Tibial nerve (tissue), 4 donors: Measurements from ENCODE around the gene ZNF143. TPM values are rescaled to one million over a fixed set of nuclear protein-coding genes. Genes with fewer than 3 reads are reported as not detected.

Experiments used
- DNase-seq, 2 donors: peaks; one replicate each; pipeline ENCODE4 v3.0.0-alpha.2; 2019; ENCODE audit warnings: low spot score in 2 of 2
- H3K27ac ChIP-seq, 4 donors: fragments of 200-600 bp; sonication (generic) in 3 of 4; one replicate each; pipeline ENCODE4 v1.5.1; 2017 to 2019; ENCODE audit warnings: mild to moderate bottlenecking in 1 of 4
- H3K27me3 ChIP-seq, 2 donors: fragments of 200-600 bp; sonication (generic) in 1 of 2; one replicate each; pipeline versions ENCODE4 v1.5.1 to v1.6.0; 2017 to 2019
- H3K36me3 ChIP-seq, 3 donors: fragments of 200-600 bp; sonication (generic); one replicate each; pipeline ENCODE4 v1.5.1; 2018 to 2019
- H3K4me1 ChIP-seq, 4 donors: fragments of 200-600 bp; sonication (generic) in 3 of 4; one replicate each; pipeline ENCODE4 v1.5.1; 2017 to 2019
- H3K4me3 ChIP-seq, 4 donors: fragments of 200-600 bp; sonication (generic) in 3 of 4; one replicate each; pipeline ENCODE4 v1.5.1; 2017 to 2019; ENCODE audit warnings: mild to moderate bottlenecking in 1 of 4, moderate library complexity in 1 of 4
- H3K9me3 ChIP-seq, 4 donors: fragments of 200-600 bp; sonication (generic) in 3 of 4; one replicate each; pipeline ENCODE4 v1.5.1; 2017 to 2019
- EP300 ChIP-seq, 2 donors: sonication (generic); formaldehyde crosslinking; IDR thresholded peaks; one replicate each; pipeline ENCODE4 v1.6.1; 2017; ENCODE audit warnings: antibody characterized with exemption in 2 of 2, mild to moderate bottlenecking in 1 of 2
- POLR2A ChIP-seq, 2 donors: fragments of 450-650 bp; IDR thresholded peaks; one replicate each; pipeline ENCODE4 v1.6.1; 2017; ENCODE audit warnings: antibody characterized with exemption in 2 of 2, mild to moderate bottlenecking in 2 of 2, moderate library complexity in 2 of 2
- WGBS, 2 donors: methylation state at CpG; one replicate each; pipeline ENCODE4 v1.1.5; 2018; 5-methylcytosine and 5-hydroxymethylcytosine counted together
- total RNA-seq, 4 donors: library from RNA; depleted of rRNA; stranded (reverse); fragments of >200 nt; gene quantifications; one replicate each; pipeline ENCODE4 v1.1.0, GENCODE V29; 2016
- TF ChIP-seq, protein P1 (sequence below), 5 experiments: fragments of 200-600 bp in 3 of 5; fragments of 450-650 bp in 2 of 5; sonication (generic) in 3 of 5; IDR thresholded peaks; one replicate each; pipeline ENCODE4 v1.5.1; 2016 to 2019; ENCODE audit warnings: antibody characterized with exemption in 5 of 5, mild to moderate bottlenecking in 3 of 5, moderate library complexity in 2 of 5

Gene ZNF143
- total RNA-seq, 4 donors from 2014 or later = 14.0 to 40.9 (median 23.8) TPM

DNA sequence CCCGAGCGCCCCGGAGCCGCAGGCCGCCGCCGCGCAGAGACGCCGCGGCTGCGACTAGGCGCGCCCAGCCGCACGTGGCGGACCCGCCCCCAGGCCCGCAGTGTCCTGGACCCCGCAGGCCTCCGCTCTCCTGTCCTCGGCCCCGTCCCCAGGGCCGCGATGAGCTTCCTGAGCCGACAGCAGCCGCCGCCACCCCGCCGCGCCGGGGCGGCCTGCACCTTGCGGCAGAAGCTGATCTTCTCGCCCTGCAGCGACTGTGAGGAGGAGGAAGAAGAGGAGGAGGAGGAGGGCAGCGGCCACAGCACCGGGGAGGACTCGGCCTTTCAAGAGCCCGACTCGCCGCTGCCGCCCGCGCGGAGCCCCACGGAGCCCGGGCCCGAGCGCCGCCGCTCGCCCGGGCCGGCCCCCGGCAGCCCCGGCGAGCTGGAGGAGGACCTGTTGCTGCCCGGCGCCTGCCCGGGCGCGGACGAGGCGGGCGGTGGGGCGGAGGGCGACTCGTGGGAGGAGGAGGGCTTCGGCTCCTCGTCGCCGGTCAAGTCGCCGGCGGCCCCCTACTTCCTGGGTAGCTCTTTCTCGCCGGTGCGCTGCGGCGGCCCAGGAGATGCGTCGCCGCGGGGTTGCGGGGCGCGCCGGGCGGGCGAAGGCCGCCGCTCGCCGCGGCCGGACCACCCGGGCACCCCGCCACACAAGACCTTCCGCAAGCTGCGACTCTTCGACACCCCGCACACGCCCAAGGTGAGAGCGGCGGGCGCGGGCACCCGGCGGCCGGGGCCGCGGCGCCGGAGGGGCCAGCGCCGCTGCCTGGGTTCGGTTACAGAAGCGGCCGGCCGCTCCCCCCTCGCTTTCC, 113.2 kb downstream of the ZNF143 start:
- no peaks in the 10 kb centered on the region for H3K27me3 ChIP-seq
- H3K4me1 ChIP-seq = peaks cover 0 to 57% (median 27%) of the 10 kb centered on the region in 4 donors
- H3K36me3 ChIP-seq = no peaks in the 10 kb centered on the region
- no peaks in the 10 kb centered on the region for H3K9me3 ChIP-seq
- no peak for TF ChIP-seq EP300 (IDR thresholded peaks at IDR 0.05)
- TF ChIP-seq POLR2A (IDR thresholded peaks at IDR 0.05) = no peak
- TF ChIP-seq, protein P1, sequence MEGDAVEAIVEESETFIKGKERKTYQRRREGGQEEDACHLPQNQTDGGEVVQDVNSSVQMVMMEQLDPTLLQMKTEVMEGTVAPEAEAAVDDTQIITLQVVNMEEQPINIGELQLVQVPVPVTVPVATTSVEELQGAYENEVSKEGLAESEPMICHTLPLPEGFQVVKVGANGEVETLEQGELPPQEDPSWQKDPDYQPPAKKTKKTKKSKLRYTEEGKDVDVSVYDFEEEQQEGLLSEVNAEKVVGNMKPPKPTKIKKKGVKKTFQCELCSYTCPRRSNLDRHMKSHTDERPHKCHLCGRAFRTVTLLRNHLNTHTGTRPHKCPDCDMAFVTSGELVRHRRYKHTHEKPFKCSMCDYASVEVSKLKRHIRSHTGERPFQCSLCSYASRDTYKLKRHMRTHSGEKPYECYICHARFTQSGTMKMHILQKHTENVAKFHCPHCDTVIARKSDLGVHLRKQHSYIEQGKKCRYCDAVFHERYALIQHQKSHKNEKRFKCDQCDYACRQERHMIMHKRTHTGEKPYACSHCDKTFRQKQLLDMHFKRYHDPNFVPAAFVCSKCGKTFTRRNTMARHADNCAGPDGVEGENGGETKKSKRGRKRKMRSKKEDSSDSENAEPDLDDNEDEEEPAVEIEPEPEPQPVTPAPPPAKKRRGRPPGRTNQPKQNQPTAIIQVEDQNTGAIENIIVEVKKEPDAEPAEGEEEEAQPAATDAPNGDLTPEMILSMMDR (IDR thresholded peaks at IDR 0.05) = no peak
- DNase-seq = no peak
- peak overlapping the region; percentile 63 to 96 (median 94) for H3K27ac ChIP-seq
- 0 to 1% methylated on average over 18 to 77 of the region's 122 CpGs for WGBS, 2 donors
- peak overlapping the region; percentile 53 to 95 (median 69) for H3K4me3 ChIP-seq

DNA sequence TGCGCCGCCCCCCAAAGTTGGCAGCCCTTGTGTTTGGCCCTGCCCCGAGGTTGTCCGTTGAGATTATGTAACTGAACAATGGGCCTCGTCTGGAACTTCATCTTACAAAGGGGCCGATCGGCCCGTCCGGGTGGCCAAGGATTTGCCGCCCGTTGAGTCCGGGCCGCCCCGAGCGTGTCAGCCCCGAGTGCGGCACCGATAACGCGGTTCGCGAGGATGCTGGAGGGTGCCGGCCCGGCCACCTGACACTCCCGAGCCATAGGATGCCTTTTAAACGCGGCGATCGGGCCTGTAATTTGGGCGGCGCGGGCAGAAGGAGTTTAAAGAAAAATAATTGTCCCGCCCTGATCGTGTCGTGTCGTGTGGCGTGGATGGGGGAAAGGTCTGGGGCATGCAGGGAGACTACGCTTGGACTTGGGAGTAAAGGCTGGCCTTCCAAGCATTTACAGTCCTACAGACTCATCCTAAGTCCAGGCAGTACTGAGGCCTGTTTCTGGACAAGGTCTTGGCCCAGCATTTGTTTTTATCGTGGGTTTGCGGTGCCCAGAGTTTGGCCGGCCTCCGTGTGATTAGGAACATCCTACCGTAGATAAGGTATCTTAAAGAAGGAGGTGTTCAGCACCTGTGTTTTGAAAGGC, 113.9 kb downstream of the ZNF143 start:
- Histone ChIP-seq H3K27ac (peak overlapping the region; percentile 63 to 96 (median 94)), H3K4me3 (peak overlapping the region; percentile 53 to 95 (median 64)), H3K9me3 (no peaks in the 10 kb centered on the region), H3K36me3 (no peaks in the 10 kb centered on the region), H3K4me1 (peaks cover 0 to 50% (median 20%) of the 10 kb centered on the region in 4 donors), H3K27me3 (no peaks in the 10 kb centered on the region)
- peak in 1 of 2 donors; percentile 22 for DNase-seq
- no peak for TF ChIP-seq POLR2A (IDR thresholded peaks at IDR 0.05)
- no peak for TF ChIP-seq EP300 (IDR thresholded peaks at IDR 0.05)
- TF ChIP-seq, protein P1 (IDR thresholded peaks at IDR 0.05) = no peak
- WGBS, 2 donors = 1 to 2% methylated on average over 35 to 39 of the region's 43 CpGs

DNA sequence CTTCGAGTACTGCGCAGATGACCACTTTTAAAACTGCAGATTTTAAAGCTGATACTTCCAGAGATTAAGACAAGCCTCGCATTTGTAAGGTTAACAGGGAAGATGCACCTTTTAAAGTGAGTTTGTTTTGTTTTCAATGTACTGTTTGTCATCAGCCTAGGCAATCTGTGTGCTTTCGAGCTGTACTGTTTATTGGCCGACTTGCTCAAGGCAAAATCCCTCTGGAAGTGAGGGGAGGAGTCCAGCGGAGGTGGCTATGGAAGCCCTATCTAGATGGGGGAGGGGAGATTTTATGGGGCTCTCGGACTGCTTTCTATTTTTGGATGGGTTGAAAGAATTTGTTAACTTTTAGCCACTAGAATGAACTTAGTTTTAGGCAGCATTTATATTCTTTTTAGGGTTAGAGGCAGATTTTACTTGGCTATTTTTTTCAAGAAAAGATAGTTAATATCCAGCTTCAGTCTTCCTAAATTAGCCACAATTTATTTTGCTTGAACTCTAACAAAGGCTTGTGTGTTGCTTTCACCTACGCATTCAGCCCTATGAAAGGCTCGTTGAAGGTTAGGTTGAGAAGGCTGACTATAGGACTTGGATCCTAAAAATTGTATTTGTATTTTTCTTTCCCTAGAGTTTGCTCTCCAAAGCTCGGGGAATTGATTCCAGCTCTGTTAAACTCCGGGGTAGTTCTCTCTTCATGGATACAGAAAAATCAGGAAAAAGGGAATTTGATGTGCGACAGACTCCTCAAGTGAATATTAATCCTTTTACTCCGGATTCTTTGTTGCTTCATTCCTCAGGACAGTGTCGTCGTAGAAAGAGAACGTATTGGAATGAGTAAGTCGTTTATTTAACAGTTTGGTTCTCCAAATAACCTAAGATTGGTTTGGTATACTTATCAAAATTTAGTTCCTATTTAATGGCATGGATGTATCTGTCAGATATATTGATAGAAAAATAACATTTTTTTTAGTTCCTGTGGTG, 114.7 kb downstream of the ZNF143 start:
- WGBS, 2 donors = 6 to 10% methylated on average over 17 of the region's 17 CpGs
- Histone ChIP-seq H3K4me3 (peak overlapping the region; percentile 53 to 95 (median 64)), H3K4me1 (peaks cover 0 to 46% (median 16%) of the 10 kb centered on the region in 4 donors), H3K27me3 (no peaks in the 10 kb centered on the region), H3K27ac (peak overlapping the region; percentile 63 to 96 (median 94)), H3K9me3 (no peaks in the 10 kb centered on the region), H3K36me3 (no peaks in the 10 kb centered on the region)
- DNase-seq = peak; percentile 20 to 62
- TF ChIP-seq POLR2A (IDR thresholded peaks at IDR 0.05) = peak in 1 of 2 donors; percentile 47
- peak in 1 of 2 donors; percentile 81 for TF ChIP-seq EP300 (IDR thresholded peaks at IDR 0.05)
- TF ChIP-seq, protein P1 (IDR thresholded peaks at IDR 0.05) = no peak

DNA sequence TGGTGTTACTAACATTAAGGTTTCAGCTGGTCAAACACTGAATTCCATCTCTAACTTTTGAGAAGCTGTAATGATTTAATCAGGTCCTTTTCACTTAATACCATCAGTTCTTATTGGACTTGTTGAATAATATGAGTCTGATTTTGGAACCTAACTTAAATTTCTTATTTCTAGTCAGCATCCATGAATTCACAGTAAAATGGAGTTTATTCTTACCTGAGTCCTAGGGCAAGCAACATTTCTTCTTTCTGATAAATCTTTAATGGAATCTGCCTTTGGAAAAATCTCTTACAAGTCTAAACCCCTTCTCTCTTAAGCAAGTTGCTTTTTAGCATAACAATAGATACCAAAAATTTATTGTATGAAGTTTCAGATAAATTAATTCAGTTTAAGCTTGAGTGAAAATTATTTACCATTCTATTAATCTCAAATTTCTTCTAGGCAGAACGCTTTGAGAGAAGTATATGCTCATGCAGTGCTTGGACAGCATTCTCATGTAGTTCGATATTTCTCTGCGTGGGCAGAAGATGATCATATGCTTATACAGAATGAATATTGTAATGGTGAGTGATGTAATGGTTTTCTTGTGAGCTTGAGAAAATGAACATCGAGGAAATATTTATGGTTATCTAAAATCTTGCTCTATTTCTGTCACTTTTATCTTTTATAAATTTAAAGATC, 116.0 kb downstream of the ZNF143 start:
- Histone ChIP-seq H3K27me3 (no peaks in the 10 kb centered on the region), H3K9me3 (no peaks in the 10 kb centered on the region), H3K36me3 (peaks cover 0 to 5% (median 0%) of the 10 kb centered on the region in 3 donors), H3K4me3 (peak overlapping the region in 1 of 4 donors; percentile 95), H3K4me1 (peaks cover 0 to 46% (median 16%) of the 10 kb centered on the region in 4 donors), H3K27ac (peak overlapping the region in 2 of 4 donors; percentile 32 to 95)
- DNase-seq = no peak
- TF ChIP-seq POLR2A (IDR thresholded peaks at IDR 0.05) (no peak), EP300 (IDR thresholded peaks at IDR 0.05) (no peak)
- TF ChIP-seq, protein P1 (IDR thresholded peaks at IDR 0.05) = no peak
- 26 to 34% methylated on average over 4 of the region's 4 CpGs for WGBS, 2 donors
